Mucosa of descending colon (tissue), 3 donors: Measurements from ENCODE around the gene GID8. TPM values are rescaled to one million over a fixed set of nuclear protein-coding genes. Genes with fewer than 3 reads are reported as not detected.

Experiments used
- ATAC-seq: fragments of 200-7000 bp; cut with Tn5 transposase; one replicate; pipeline ENCODE4 v1.9.1; 2020; ENCODE audit warnings: mild to moderate bottlenecking, moderate library complexity
- DNase-seq, 3 donors: peaks; one replicate each; pipeline ENCODE4 v3.0.0-alpha.2; 2020
- H3K36me3 ChIP-seq: fragments of 200-600 bp; one replicate; pipeline ENCODE4 v1.8.0; 2021; ENCODE audit warnings: low read depth, mild to moderate bottlenecking
- H3K4me1 ChIP-seq: fragments of 200-600 bp; one replicate; pipeline ENCODE4 v1.8.0; 2021; ENCODE audit warnings: low read depth, mild to moderate bottlenecking
- H3K4me3 ChIP-seq: fragments of 200-600 bp; one replicate; pipeline ENCODE4 v1.8.0; 2021; ENCODE audit warnings: mild to moderate bottlenecking
- H3K9me3 ChIP-seq: fragments of 200-600 bp; one replicate; pipeline ENCODE4 v1.8.0; 2021; ENCODE audit warnings: mild to moderate bottlenecking
- intact Hi-C, 2 donors: fragments of 100-400 bp; cut with DNase I in 1 of 2; cut with micrococcal nuclease in 1 of 2; formaldehyde crosslinking; loops; one replicate each; pipeline versions ENCODE4 v1.11.0 to v1.11.1; 2022; cut with DNase I, micrococcal nuclease
- total RNA-seq, 3 donors: library from RNA; stranded (reverse); fragmentation: NEBNext Ultra II Directional in 2 of 3; extraction: Animal tissue kit (Norgen Biotek cat#: 25700) in 2 of 3; gene quantifications; one replicate each; pipeline versions ENCODE4 v1.2.1 to v1.2.4, GENCODE V29; 2021 to 2023
- TF ChIP-seq, protein P1 (sequence below): fragments of 200-600 bp; IDR thresholded peaks from one replicate; pipeline ENCODE4 v1.8.0; 2022; ENCODE audit warnings: antibody characterized with exemption, mild to moderate bottlenecking
- donor health status: DM: no; HTN: no; CAD: no; lungs with moderate emphysema.
- donor health status: DM: no; HTN: no; CAD: no.
- donor health status: DM: no; HTN: yes; CAD: no.

Gene GID8
- total RNA-seq, 3 donors from 2014 or later = 32.6 to 37.1 (median 34.2) TPM

DNA sequence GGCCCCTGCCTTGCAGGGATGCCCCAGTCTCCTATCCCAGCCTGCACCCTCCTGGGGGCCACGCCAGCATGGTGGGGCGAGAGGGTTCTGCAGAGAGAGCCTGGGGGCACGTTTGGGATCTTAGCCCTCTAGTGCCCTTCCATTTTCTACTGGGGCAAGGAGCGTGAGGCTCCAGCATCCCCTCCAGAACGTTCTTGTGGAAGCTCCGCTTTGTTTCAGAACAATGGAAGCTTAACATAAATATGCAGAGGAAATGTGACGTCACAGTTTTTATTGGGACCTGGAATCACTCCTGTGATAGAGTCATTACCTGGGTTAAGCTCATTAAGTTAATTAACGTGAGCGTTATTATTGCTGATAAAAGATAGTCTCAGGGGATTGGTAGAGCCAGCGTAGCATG lies 49.2 kb downstream of the GID8 start:
- H3K9me3 ChIP-seq = no peaks in the 10 kb centered on the region
- H3K4me3 ChIP-seq = no peak overlapping the region
- H3K4me1 ChIP-seq = no peaks in the 10 kb centered on the region
- ATAC-seq = no peak
- H3K36me3 ChIP-seq = no peaks in the 10 kb centered on the region
- TF ChIP-seq, protein P1, sequence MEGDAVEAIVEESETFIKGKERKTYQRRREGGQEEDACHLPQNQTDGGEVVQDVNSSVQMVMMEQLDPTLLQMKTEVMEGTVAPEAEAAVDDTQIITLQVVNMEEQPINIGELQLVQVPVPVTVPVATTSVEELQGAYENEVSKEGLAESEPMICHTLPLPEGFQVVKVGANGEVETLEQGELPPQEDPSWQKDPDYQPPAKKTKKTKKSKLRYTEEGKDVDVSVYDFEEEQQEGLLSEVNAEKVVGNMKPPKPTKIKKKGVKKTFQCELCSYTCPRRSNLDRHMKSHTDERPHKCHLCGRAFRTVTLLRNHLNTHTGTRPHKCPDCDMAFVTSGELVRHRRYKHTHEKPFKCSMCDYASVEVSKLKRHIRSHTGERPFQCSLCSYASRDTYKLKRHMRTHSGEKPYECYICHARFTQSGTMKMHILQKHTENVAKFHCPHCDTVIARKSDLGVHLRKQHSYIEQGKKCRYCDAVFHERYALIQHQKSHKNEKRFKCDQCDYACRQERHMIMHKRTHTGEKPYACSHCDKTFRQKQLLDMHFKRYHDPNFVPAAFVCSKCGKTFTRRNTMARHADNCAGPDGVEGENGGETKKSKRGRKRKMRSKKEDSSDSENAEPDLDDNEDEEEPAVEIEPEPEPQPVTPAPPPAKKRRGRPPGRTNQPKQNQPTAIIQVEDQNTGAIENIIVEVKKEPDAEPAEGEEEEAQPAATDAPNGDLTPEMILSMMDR = no peak
- DNase-seq = no peak
- intact Hi-C loops = no loop called here

DNA sequence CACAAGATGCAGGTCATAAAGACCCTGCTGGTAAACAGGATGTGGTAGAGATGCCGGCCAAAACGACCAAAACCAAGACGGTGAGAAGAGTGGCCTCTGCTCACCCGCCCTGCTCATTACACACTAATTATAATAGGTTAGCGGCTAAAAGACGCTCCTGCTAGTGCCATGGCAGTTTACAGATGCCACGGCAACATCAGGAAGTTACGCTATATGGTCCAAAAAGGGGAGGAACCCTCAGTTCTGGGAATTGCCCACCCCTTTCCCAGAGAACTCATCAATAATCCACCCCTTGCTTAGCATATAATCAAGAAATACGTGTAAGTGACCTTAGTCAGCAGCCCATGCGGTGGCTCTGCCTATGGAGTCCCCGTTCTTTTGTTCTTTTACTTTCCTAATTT lies 51.3 kb downstream of the GID8 start:
- TF ChIP-seq, protein P1 = no peak
- ATAC-seq (no peak), DNase-seq (no peak)
- Histone ChIP-seq H3K4me3 (no peak overlapping the region), H3K9me3 (no peaks in the 10 kb centered on the region), H3K4me1 (no peaks in the 10 kb centered on the region), H3K36me3 (no peaks in the 10 kb centered on the region)
- intact Hi-C loops = no loop called here

DNA sequence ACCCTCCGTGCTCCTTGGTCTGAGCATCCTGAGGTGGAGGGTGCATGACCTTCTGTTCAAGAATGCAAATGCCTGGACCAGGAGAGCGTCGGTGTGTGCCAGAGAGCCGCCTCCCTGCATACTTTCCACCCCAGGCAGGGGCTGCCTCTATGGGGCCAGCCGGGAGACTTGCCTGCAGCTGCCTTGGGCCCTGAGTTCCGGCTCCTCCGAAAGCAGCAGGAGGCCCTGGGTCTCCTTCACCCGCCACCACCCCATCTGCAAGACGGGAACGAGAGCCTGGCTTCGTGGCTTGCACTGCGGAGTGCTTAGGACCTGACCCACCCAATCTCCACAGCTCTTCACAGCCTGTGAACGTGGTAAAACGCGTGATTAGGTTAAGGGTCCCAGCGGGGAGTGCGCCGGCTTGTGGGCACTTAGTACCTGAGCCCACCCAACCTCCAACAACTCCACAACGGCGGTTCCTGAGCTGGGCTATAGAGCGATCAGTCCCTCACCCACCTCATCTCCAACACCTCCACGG lies 52.4 kb downstream of the GID8 start:
- Histone ChIP-seq H3K9me3 (no peaks in the 10 kb centered on the region), H3K4me3 (no peak overlapping the region), H3K36me3 (no peaks in the 10 kb centered on the region), H3K4me1 (no peaks in the 10 kb centered on the region)
- DNase-seq (no peak), ATAC-seq (no peak)
- intact Hi-C loops = no loop called here
- TF ChIP-seq, protein P1 = no peak

DNA sequence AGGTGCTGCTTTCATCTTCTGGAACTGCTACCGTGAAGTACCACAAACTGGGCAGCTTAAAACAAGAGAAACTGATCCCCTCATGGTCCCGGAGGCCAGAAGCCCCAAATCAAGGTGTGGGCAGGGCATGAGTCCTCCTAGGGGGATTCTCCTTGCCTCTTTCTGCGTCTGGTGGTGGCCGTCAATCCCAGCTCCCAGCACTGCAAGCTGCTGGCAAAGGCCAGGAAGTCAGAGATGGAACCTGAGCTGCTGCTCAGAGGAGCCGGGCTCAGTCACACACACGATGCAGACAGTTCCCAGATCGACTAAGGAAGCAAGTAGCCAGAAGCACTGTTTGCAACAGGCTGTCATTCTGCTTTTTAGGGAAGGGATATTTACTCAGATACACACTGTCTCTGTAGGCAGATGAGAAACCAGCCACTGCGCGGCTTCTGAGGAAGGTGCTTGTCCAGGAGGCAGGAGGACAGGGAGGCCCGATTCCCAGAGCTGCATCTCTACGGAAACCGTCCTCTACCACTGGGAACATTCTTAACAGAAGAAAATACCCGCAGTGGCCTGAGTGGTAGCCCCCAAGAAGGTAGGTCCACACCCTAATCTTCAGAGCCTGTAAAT lies 53.4 kb downstream of the GID8 start:
- TF ChIP-seq, protein P1 = no peak
- DNase-seq (no peak), ATAC-seq (no peak)
- Histone ChIP-seq H3K4me1 (no peaks in the 10 kb centered on the region), H3K9me3 (no peaks in the 10 kb centered on the region), H3K4me3 (no peak overlapping the region), H3K36me3 (no peaks in the 10 kb centered on the region)
- intact Hi-C loops = no loop called here

DNA sequence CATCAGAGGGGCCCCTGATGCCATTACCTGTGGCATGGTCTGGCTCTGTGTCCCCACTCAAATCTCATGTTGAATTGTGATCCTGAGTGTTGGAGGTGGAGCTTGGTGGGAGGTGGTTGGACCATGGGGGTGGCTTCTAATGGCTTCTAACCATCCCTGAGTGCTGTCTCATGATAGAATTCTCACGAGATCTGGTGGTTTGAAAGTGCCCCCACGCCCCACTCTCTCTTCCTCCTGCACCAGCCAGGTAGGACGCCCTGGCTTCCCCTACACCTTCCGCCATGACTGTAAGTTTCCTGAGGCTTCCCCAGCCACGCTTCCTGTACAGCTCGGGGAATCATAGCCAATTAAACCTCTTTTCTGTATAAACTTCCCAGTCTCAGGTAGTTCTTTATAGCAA lies 53.9 kb downstream of the GID8 start:
- intact Hi-C loops = no loop called here
- ATAC-seq (no peak), DNase-seq (no peak)
- no peak overlapping the region for H3K4me3 ChIP-seq
- TF ChIP-seq, protein P1 = no peak
- no peaks in the 10 kb centered on the region for H3K4me1 ChIP-seq
- H3K36me3 ChIP-seq = no peaks in the 10 kb centered on the region
- no peaks in the 10 kb centered on the region for H3K9me3 ChIP-seq
